Measurements from ENCODE around the gene MYO1B.

DNA sequence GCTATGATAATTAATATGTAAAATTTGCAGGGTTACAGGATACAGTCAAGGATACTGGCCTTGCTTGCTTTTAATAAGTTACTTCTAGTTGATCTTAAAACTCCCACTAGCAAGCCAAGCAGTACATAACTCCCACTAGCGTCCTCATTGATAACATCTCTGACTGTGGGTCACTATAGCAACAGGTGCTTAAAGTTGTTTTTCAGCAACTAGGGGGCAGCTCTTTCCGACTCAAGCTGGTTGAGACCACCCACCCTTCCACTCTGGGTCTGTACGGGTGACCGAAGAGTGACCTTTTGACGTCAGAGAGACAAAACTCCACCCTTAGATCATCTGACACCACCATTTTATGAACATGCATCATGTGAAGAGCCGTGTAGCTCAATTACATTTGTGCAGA, 208.6 kb downstream of the MYO1B start:
- TF ChIP-seq, protein P1, sequence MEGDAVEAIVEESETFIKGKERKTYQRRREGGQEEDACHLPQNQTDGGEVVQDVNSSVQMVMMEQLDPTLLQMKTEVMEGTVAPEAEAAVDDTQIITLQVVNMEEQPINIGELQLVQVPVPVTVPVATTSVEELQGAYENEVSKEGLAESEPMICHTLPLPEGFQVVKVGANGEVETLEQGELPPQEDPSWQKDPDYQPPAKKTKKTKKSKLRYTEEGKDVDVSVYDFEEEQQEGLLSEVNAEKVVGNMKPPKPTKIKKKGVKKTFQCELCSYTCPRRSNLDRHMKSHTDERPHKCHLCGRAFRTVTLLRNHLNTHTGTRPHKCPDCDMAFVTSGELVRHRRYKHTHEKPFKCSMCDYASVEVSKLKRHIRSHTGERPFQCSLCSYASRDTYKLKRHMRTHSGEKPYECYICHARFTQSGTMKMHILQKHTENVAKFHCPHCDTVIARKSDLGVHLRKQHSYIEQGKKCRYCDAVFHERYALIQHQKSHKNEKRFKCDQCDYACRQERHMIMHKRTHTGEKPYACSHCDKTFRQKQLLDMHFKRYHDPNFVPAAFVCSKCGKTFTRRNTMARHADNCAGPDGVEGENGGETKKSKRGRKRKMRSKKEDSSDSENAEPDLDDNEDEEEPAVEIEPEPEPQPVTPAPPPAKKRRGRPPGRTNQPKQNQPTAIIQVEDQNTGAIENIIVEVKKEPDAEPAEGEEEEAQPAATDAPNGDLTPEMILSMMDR (IDR thresholded peaks at IDR 0.05; ENCODE audit: control extremely low read depth in 1 of 3, insufficient read depth in 1 of 3, low read depth in 1 of 3, low read length in 3 of 3) = no peak
- TF ChIP-seq SUZ12 (IDR thresholded peaks at IDR 0.05; ENCODE audit: low read length) = no peak
- TF ChIP-seq EP300 (IDR thresholded peaks at IDR 0.05; ENCODE audit: borderline replicate concordance in 1 of 2, low read depth in 2 of 2, low read length in 2 of 2) = no peak
- TF ChIP-seq POLR2AphosphoS5 (IDR thresholded peaks at IDR 0.05; ENCODE audit: low read depth, low read length) = no peak
- TF ChIP-seq NRF1 (IDR thresholded peaks at IDR 0.05; ENCODE audit: low read depth, low read length) = no peak
- TF ChIP-seq, protein P2, sequence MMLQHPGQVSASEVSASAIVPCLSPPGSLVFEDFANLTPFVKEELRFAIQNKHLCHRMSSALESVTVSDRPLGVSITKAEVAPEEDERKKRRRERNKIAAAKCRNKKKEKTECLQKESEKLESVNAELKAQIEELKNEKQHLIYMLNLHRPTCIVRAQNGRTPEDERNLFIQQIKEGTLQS (IDR thresholded peaks at IDR 0.05; ENCODE audit: insufficient read depth, low read depth, low read length) = no peak
- TF ChIP-seq POLR2A (IDR thresholded peaks at IDR 0.05; ENCODE audit: control extremely low read depth in 1 of 2, low read depth in 2 of 2, low read length in 2 of 2) = no peak
- TF ChIP-seq SIN3A (conservative IDR thresholded peaks at IDR 0.05 in 1 of 2, IDR thresholded peaks at IDR 0.05 in 1 of 2; ENCODE audit: low read depth in 1 of 2, low read length in 2 of 2) = no peak
- no peak for TF ChIP-seq TAF1 (IDR thresholded peaks at IDR 0.05; ENCODE audit: low read depth, low read length)
- no peak for TF ChIP-seq SIRT6 (IDR thresholded peaks at IDR 0.05; ENCODE audit: low read length)
- no peak for TF ChIP-seq RAD21 (IDR thresholded peaks at IDR 0.05 in 1 of 2, conservative IDR thresholded peaks at IDR 0.05 in 1 of 2; ENCODE audit: low read depth in 2 of 2, low read length in 2 of 2)
- TF ChIP-seq, protein P3, sequence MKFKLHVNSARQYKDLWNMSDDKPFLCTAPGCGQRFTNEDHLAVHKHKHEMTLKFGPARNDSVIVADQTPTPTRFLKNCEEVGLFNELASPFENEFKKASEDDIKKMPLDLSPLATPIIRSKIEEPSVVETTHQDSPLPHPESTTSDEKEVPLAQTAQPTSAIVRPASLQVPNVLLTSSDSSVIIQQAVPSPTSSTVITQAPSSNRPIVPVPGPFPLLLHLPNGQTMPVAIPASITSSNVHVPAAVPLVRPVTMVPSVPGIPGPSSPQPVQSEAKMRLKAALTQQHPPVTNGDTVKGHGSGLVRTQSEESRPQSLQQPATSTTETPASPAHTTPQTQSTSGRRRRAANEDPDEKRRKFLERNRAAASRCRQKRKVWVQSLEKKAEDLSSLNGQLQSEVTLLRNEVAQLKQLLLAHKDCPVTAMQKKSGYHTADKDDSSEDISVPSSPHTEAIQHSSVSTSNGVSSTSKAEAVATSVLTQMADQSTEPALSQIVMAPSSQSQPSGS (IDR thresholded peaks at IDR 0.05; ENCODE audit: low read length) = no peak

All from H1 (cell line).